Adrenal gland (tissue), 12 donors: Measurements from ENCODE around the gene SYDE2. TPM values are rescaled to one million over a fixed set of nuclear protein-coding genes. Genes with fewer than 3 reads are reported as not detected.

ENCODE experiments used
- DNase-seq, 7 donors: peaks; one replicate each; pipeline ENCODE4 v3.0.0-alpha.2; 2019 to 2020
- H3K27ac ChIP-seq, 5 donors: fragments of 200-600 bp; sonication (generic) in 4 of 5; 1 replicate in 3 of 5; 2 replicates in 2 of 5; pipeline versions ENCODE4 v1.5.1 to v1.8.0; 2016 to 2020; ENCODE audit warnings: mild to moderate bottlenecking in 1 of 5
- H3K27me3 ChIP-seq: fragments of 200-600 bp; 2 replicates; pipeline ENCODE4 v1.8.0; 2021
- H3K36me3 ChIP-seq, 2 donors: fragments of 200-600 bp; replicated peaks in 1 of 2; 1 replicate in 1 of 2; 2 replicates in 1 of 2; pipeline versions ENCODE4 v1.5.1 to v1.8.0; 2018 to 2022
- H3K4me1 ChIP-seq, 2 donors: fragments of 200-600 bp; replicated peaks in 1 of 2; 1 replicate in 1 of 2; 2 replicates in 1 of 2; pipeline versions ENCODE4 v1.5.1 to v1.8.0; 2018 to 2021
- H3K4me3 ChIP-seq, 4 donors: fragments of 200-600 bp; sonication (generic) in 3 of 4; one replicate each; pipeline ENCODE4 v1.5.1; 2016 to 2018
- H3K9me3 ChIP-seq, 3 donors: fragments of 200-600 bp; sonication (generic) in 1 of 3; replicated peaks in 1 of 3; 1 replicate in 2 of 3; 2 replicates in 1 of 3; pipeline versions ENCODE4 v1.5.1 to v1.8.0; 2016 to 2021
- CTCF ChIP-seq, 6 experiments: fragments of 450-650 bp in 4 of 6; fragments of 200-600 bp in 2 of 6; sonication (generic) in 1 of 6; IDR thresholded peaks; 1 replicate in 5 of 6; 2 replicates in 1 of 6; pipeline versions ENCODE4 v1.5.1 to v1.8.0; 2016 to 2021; ENCODE audit warnings: antibody characterized with exemption in 6 of 6, mild to moderate bottlenecking in 2 of 6, moderate library complexity in 1 of 6
- POLR2A ChIP-seq, 2 donors: fragments of 450-650 bp; IDR thresholded peaks; one replicate each; pipeline ENCODE4 v1.6.1; 2017; ENCODE audit warnings: antibody characterized with exemption in 2 of 2, mild to moderate bottlenecking in 2 of 2, moderate library complexity in 1 of 2
- WGBS, 4 donors: extraction: QIAGEN DNeasy Blood & Tissue Kit in 2 of 4; methylation state at CpG; one replicate each; pipeline versions ENCODE4 v1.1.5 to v1.1.7; 2013 to 2017; 5-methylcytosine and 5-hydroxymethylcytosine counted together
- intact Hi-C, 2 donors: fragments of 100-400 bp; cut with DNase I; formaldehyde crosslinking; loops; one replicate each; pipeline versions ENCODE4 v1.14.1 to v1.15.0; 2022 to 2023
- polyA plus RNA-seq, 3 donors: library from polyadenylated mRNA; stranded (reverse); fragments of 200-250 nt in 2 of 3; fragments of 350-450 nt in 1 of 3; fragmentation: Illumina TruSeq in 1 of 3; extraction: RNeasy Lipid Tissue Mini Kit (QIAGEN cat#74804) in 1 of 3; gene quantifications; one replicate each; pipeline ENCODE4 v1.2.3, GENCODE V29; 2013 to 2014
- total RNA-seq, 9 donors: library from RNA; depleted of rRNA in 4 of 9; stranded (reverse); fragments of >200 nt in 4 of 9; fragments of 120-200 nt in 1 of 9; fragmentation: NEBNext Ultra II Directional in 1 of 9; extraction: Animal tissue kit (Norgen Biotek cat#: 25700) in 1 of 9; gene quantifications; one replicate each; pipeline versions ENCODE4 v1.1.0 to v1.2.4, GENCODE V29; 2013 to 2023
- donor health status: healthy with polysubstance abuse.
- donor health status: Bipolar disorder and iron deficiency.
- donor health status: DM: yes; HTN: yes; CAD: no.
- donor health status: DM: no; HTN: no; CAD: no.
- donor health status: DM: no; HTN: no; CAD: no.
- donor health status: DM: yes; HTN: yes; CAD: no.

The SYDE2 gene
- total and polyA plus RNA-seq, 12 donors: 0.40 to 6.3 (median 4.2) TPM

- Histone ChIP-seq H3K4me1 (peaks cover 0 to 5% of the 10 kb centered on the region in 2 donors), H3K36me3 (no peaks in the 10 kb centered on the region), H3K9me3 (no peaks in the 10 kb centered on the region), H3K27ac (no peak overlapping the region), H3K4me3 (no peak overlapping the region), H3K27me3 (no peaks in the 10 kb centered on the region)
- intact Hi-C loops: no loop called here
- WGBS, 4 donors: 25 to 71% (median 41%) methylated on average over 1 of the region's 1 CpG
- TF ChIP-seq CTCF (IDR thresholded peaks at IDR 0.05) (no peak), POLR2A (IDR thresholded peaks at IDR 0.05) (no peak)
- DNase-seq: peak in 1 of 7 donors; percentile 17
Observed at GRCh38 chr1:85240174-85240601, 39.4 kb upstream of the SYDE2 start.

GRCh38 chr1:85237613-85238012, 36.8 kb upstream of the SYDE2 start:
- no peaks in the 10 kb centered on the region for H3K9me3 ChIP-seq
- no peak for TF ChIP-seq POLR2A (IDR thresholded peaks at IDR 0.05)
- TF ChIP-seq CTCF (IDR thresholded peaks at IDR 0.05): no peak
- H3K27ac ChIP-seq: no peak overlapping the region
- intact Hi-C loops: loop anchor here in 1 of 2 donors (10.0 kb wide), 1 partner anchor 113 kb away; no protein-coding TSS in a partner anchor
- no peaks in the 10 kb centered on the region for H3K27me3 ChIP-seq
- H3K4me1 ChIP-seq: peaks cover 0 to 5% of the 10 kb centered on the region in 2 donors
- WGBS, 4 donors: 83 to 100% (median 96%) methylated on average over 1 of the region's 1 CpG
- no peak for DNase-seq
- no peaks in the 10 kb centered on the region for H3K36me3 ChIP-seq
- H3K4me3 ChIP-seq: no peak overlapping the region

- no peak overlapping the region for H3K27ac ChIP-seq
- TF ChIP-seq POLR2A (IDR thresholded peaks at IDR 0.05) (no peak), CTCF (IDR thresholded peaks at IDR 0.05) (no peak)
- intact Hi-C loops: loop anchor here in 1 of 2 donors (10.0 kb wide), 1 partner anchor 106 kb away; no protein-coding TSS in a partner anchor
- no peaks in the 10 kb centered on the region for H3K4me1 ChIP-seq
- H3K9me3 ChIP-seq: no peaks in the 10 kb centered on the region
- no peak for DNase-seq
- H3K27me3 ChIP-seq: no peaks in the 10 kb centered on the region
- WGBS, 4 donors: 82 to 88% (median 87%) methylated on average over 8 of the region's 8 CpGs
- H3K4me3 ChIP-seq: no peak overlapping the region
- no peaks in the 10 kb centered on the region for H3K36me3 ChIP-seq
Observed at GRCh38 chr1:85230305-85230977, 29.6 kb upstream of the SYDE2 start.

DNA sequence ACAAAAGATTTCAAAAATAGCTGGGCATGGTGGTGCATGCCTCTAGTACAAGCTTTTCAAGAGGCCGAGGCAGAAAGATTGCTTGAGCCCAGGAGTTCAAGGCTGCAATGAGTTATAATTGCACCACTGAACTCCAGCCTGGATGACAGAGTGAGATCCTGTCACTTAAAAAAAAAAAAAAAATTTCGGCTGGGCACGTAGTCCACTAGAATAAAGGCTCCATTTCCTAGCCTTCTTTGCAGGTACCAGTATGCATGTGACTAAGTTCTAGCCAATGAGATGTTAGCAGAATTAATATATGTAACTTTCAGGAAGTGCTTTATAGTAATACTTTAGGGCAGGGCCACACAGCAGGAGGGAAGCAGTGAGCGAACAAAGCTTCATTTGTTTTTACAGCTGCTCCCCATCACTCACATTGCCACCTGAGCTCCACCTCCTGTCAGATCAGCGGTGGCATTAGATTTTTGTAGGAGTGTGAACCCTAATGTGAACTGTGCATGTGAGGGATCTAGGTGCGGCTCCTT, 28.8 kb upstream of the SYDE2 start:
- H3K27me3 ChIP-seq: no peaks in the 10 kb centered on the region
- no peaks in the 10 kb centered on the region for H3K36me3 ChIP-seq
- WGBS, 4 donors: 51 to 62% (median 56%) methylated on average over 6 of the region's 6 CpGs
- no peak for TF ChIP-seq POLR2A (IDR thresholded peaks at IDR 0.05)
- TF ChIP-seq CTCF (IDR thresholded peaks at IDR 0.05): no peak
- H3K27ac ChIP-seq: no peak overlapping the region
- H3K4me1 ChIP-seq: no peaks in the 10 kb centered on the region
- H3K4me3 ChIP-seq: no peak overlapping the region
- H3K9me3 ChIP-seq: no peaks in the 10 kb centered on the region
- peak in 3 of 7 donors; percentile 17 to 33 (median 18) for DNase-seq
- intact Hi-C loops: loop anchor here in 1 of 2 donors (10.0 kb wide), 1 partner anchor 105 kb away; no protein-coding TSS in a partner anchor
